Activated CD4-positive, alpha-beta memory T cell treated with anti-CD3 and anti-CD28 coated beads, Interleukin-2, amount 10 ng/mL, durations not matched to agents 7 days and 5 days (primary cell): ENCODE measurements around the gene NDUFS1. TPM values are rescaled to one million over a fixed set of nuclear protein-coding genes. Genes with fewer than 3 reads are reported as not detected.
"Not testable (repeated sequence)": the region's sequence is repeated elsewhere in the genome, so short reads cannot be mapped to it uniquely, and the experiment has no call there.

Experiments
- CTCF ChIA-PET: fragments of 350-600 bp; sonication (Branson Sonifier 250); formaldehyde crosslinking; loops from one replicate; lab custom pipeline; 2021; ENCODE audit warnings: antibody characterized with exemption, inconsistent platforms; lab: Charles Lee
- POLR2A ChIA-PET: fragments of 350-600 bp; sonication (Branson Sonifier 250); formaldehyde crosslinking; loops from one replicate; lab custom pipeline; 2021; ENCODE audit warnings: antibody characterized with exemption; lab: Charles Lee
- DNase-seq: peaks from one replicate; pipeline ENCODE4 v3.0.0-alpha.2; 2020
- H3K27ac Mint-ChIP-seq: one replicate; pipeline ENCODE4 v1.8.0; 2021; ENCODE audit warnings: mild to moderate bottlenecking, mixed read lengths
- H3K27me3 Mint-ChIP-seq: one replicate; pipeline ENCODE4 v1.8.0; 2021; ENCODE audit warnings: mixed read lengths
- H3K36me3 Mint-ChIP-seq: one replicate; pipeline ENCODE4 v1.8.0; 2021; ENCODE audit warnings: low read depth, mixed read lengths
- H3K4me1 Mint-ChIP-seq: one replicate; pipeline ENCODE4 v1.8.0; 2021; ENCODE audit warnings: mixed read lengths
- H3K4me3 Mint-ChIP-seq: one replicate; pipeline ENCODE4 v1.8.0; 2021; ENCODE audit warnings: mild to moderate bottlenecking, mixed read lengths
- H3K9me3 Mint-ChIP-seq: one replicate; pipeline ENCODE4 v1.8.0; 2021; ENCODE audit warnings: mixed read lengths
- total RNA-seq, 2 experiments: library from RNA; stranded (reverse); gene quantifications; one replicate each; pipeline ENCODE4 v1.2.3, GENCODE V29; 2021

The NDUFS1 gene
- total RNA-seq, 2 experiments from 2014 or later, result 62.2 to 65.4 TPM

GRCh38 chr2:206086716-206087350 lies 72.4 kb downstream of the NDUFS1 start:
- H3K27ac Mint-ChIP-seq, result peak overlapping the region; percentile 100

GRCh38 chr2:206085742-206086445 lies 73.3 kb downstream of the NDUFS1 start, which contains the start of gene INO80D:
Gene INO80D, minus strand, starts transcription at chr2:206086174. Its CDS starts 23,158 bp downstream, at chr2:206063016.
- no peaks in the 10 kb centered on the region for H3K27me3 Mint-ChIP-seq
- CTCF ChIA-PET, result interaction anchor here (0.6 to 1.8 kb wide), 4 partner anchors 68 to 90 kb away, joined by 3 to 8 read pairs (median 4); partner anchors contain the start of genes EEF1B2 and NDUFS1
- H3K36me3 Mint-ChIP-seq, result peaks cover 18% of the 10 kb centered on the region
- peak within 1 kb of the TSS; percentile 100 for H3K27ac Mint-ChIP-seq
- DNase-seq, result peak; percentile 84
- POLR2A ChIA-PET, result interaction anchor here (0.6 to 3.2 kb wide), 13 partner anchors 11 to 1444 kb away, joined by 3 to 29 read pairs (median 4); partner anchors contain the start of genes CREB1, EEF1B2 and NDUFS1
- H3K9me3 Mint-ChIP-seq, result no peaks in the 10 kb centered on the region
- peaks cover 32% of the 10 kb centered on the region for H3K4me1 Mint-ChIP-seq
- H3K4me3 Mint-ChIP-seq, result peak within 1 kb of the TSS; percentile 99

More at GRCh38 chr2:206086716-206087350, 72.4 kb downstream of the NDUFS1 start:
- Mint-ChIP-seq H3K4me1 (peaks cover 28% of the 10 kb centered on the region), H3K9me3 (no peaks in the 10 kb centered on the region), H3K36me3 (peaks cover 18% of the 10 kb centered on the region), H3K27me3 (no peaks in the 10 kb centered on the region), H3K4me3 (peak overlapping the region; percentile 99)
- ChIA-PET POLR2A (interaction anchor here (0.6 to 3.2 kb wide), 8 partner anchors 18 to 103 kb away, joined by 3 to 29 read pairs (median 4); partner anchors contain the start of genes EEF1B2 and NDUFS1), CTCF (interaction anchor here (0.8 to 1.8 kb wide), 3 partner anchors 10 to 91 kb away, joined by 3 to 8 read pairs (median 6); no protein-coding TSS in a partner anchor)
- DNase-seq, result no peak

GRCh38 chr2:206084870-206085741 lies 74.1 kb downstream of the NDUFS1 start:
- H3K27me3 Mint-ChIP-seq, result no peaks in the 10 kb centered on the region
- H3K9me3 Mint-ChIP-seq, result no peaks in the 10 kb centered on the region
- peak overlapping the region; percentile 98 for H3K27ac Mint-ChIP-seq
- ChIA-PET POLR2A (interaction anchor here (0.7 to 3.2 kb wide), 19 partner anchors 11 to 1445 kb away, joined by 3 to 29 read pairs (median 4); partner anchors contain the start of genes CREB1, EEF1B2 and NDUFS1), CTCF (interaction anchor here (0.6 to 2.2 kb wide), 5 partner anchors 69 to 90 kb away, joined by 3 to 9 read pairs (median 6); partner anchors contain the start of genes EEF1B2 and NDUFS1)
- H3K4me1 Mint-ChIP-seq, result peaks cover 32% of the 10 kb centered on the region
- peaks cover 16% of the 10 kb centered on the region for H3K36me3 Mint-ChIP-seq
- peak; percentile 55 for DNase-seq
- peak overlapping the region; percentile 99 for H3K4me3 Mint-ChIP-seq

GRCh38 chr2:206084439-206084869 lies 74.8 kb downstream of the NDUFS1 start:
- ChIA-PET CTCF (interaction anchor here (2.2 kb wide), 1 partner anchor 76 kb away, joined by 9 read pairs; the partner anchor contains the start of gene EEF1B2), POLR2A (interaction anchor here (0.7 to 2.0 kb wide), 9 partner anchors 11 to 191 kb away, joined by 3 to 10 read pairs (median 3); partner anchors contain the start of genes EEF1B2 and NDUFS1)

GRCh38 chr2:206083602-206084438 lies 75.4 kb downstream of the NDUFS1 start:
- ChIA-PET CTCF (interaction anchor here (1.0 to 2.2 kb wide), 2 partner anchors 10 to 76 kb away, joined by 5 to 9 read pairs; partner anchors contain the start of gene EEF1B2), POLR2A (interaction anchor here (0.7 to 2.0 kb wide), 9 partner anchors 10 to 192 kb away, joined by 3 to 10 read pairs (median 3); partner anchors contain the start of genes EEF1B2 and NDUFS1)
- Mint-ChIP-seq H3K36me3 (peaks cover 15% of the 10 kb centered on the region), H3K27me3 (no peaks in the 10 kb centered on the region), H3K9me3 (no peaks in the 10 kb centered on the region), H3K27ac (peak overlapping the region; percentile 98), H3K4me3 (peak overlapping the region; percentile 98), H3K4me1 (peaks cover 32% of the 10 kb centered on the region)
- DNase-seq, result peak; percentile 39

More at GRCh38 chr2:206084439-206084869, 74.8 kb downstream of the NDUFS1 start:
- peaks cover 15% of the 10 kb centered on the region for H3K36me3 Mint-ChIP-seq
- peak; percentile 33 for DNase-seq
- peak overlapping the region; percentile 98 for H3K4me3 Mint-ChIP-seq
- peaks cover 33% of the 10 kb centered on the region for H3K4me1 Mint-ChIP-seq
- peak overlapping the region; percentile 98 for H3K27ac Mint-ChIP-seq
- no peaks in the 10 kb centered on the region for H3K9me3 Mint-ChIP-seq
- H3K27me3 Mint-ChIP-seq, result no peaks in the 10 kb centered on the region

GRCh38 chr2:206082298-206082843 lies 76.9 kb downstream of the NDUFS1 start:
- CTCF ChIA-PET, result no interaction called here
- peaks cover 27% of the 10 kb centered on the region for H3K4me1 Mint-ChIP-seq
- POLR2A ChIA-PET, result no interaction called here

GRCh38 chr2:206080927-206081326 lies 78.3 kb downstream of the NDUFS1 start:
- H3K27ac Mint-ChIP-seq, result no peak overlapping the region
- no peaks in the 10 kb centered on the region for H3K27me3 Mint-ChIP-seq
- peaks cover 22% of the 10 kb centered on the region for H3K4me1 Mint-ChIP-seq

More at GRCh38 chr2:206082298-206082843, 76.9 kb downstream of the NDUFS1 start:
- no peak for DNase-seq
- H3K27ac Mint-ChIP-seq, result no peak overlapping the region
- no peaks in the 10 kb centered on the region for H3K27me3 Mint-ChIP-seq
- H3K9me3 Mint-ChIP-seq, result no peaks in the 10 kb centered on the region
- H3K36me3 Mint-ChIP-seq, result peaks cover 17% of the 10 kb centered on the region
- H3K4me3 Mint-ChIP-seq, result no peak overlapping the region

GRCh38 chr2:206079699-206080465 lies 79.4 kb downstream of the NDUFS1 start:
- Mint-ChIP-seq H3K4me3 (no peak overlapping the region), H3K9me3 (no peaks in the 10 kb centered on the region), H3K36me3 (peaks cover 10% of the 10 kb centered on the region), H3K4me1 (peaks cover 23% of the 10 kb centered on the region), H3K27ac (no peak overlapping the region), H3K27me3 (no peaks in the 10 kb centered on the region)
- ChIA-PET CTCF (no interaction called here), POLR2A (no interaction called here)
- DNase-seq, result no peak

More at GRCh38 chr2:206080927-206081326, 78.3 kb downstream of the NDUFS1 start:
- POLR2A ChIA-PET, result no interaction called here
- CTCF ChIA-PET, result no interaction called here
- Mint-ChIP-seq H3K36me3 (peaks cover 10% of the 10 kb centered on the region), H3K4me3 (no peak overlapping the region), H3K9me3 (no peaks in the 10 kb centered on the region)
- DNase-seq, result no peak

GRCh38 chr2:206077879-206078278 lies 81.4 kb downstream of the NDUFS1 start:
- H3K9me3 Mint-ChIP-seq, H3K27ac Mint-ChIP-seq, DNase-seq, POLR2A ChIA-PET, H3K4me3 Mint-ChIP-seq, H3K27me3 Mint-ChIP-seq: not testable (repeated sequence)
- Mint-ChIP-seq H3K36me3 (peaks cover 12% of the 10 kb centered on the region), H3K4me1 (peaks cover 14% of the 10 kb centered on the region)
- CTCF ChIA-PET, result interaction anchor here (0.7 kb wide), 1 partner anchor 90 kb away, joined by 3 read pairs; no protein-coding TSS in a partner anchor

- POLR2A ChIA-PET, result no interaction called here
- CTCF ChIA-PET, result no interaction called here
- peaks cover 12% of the 10 kb centered on the region for H3K4me1 Mint-ChIP-seq
- no peaks in the 10 kb centered on the region for H3K27me3 Mint-ChIP-seq
- no peak overlapping the region for H3K4me3 Mint-ChIP-seq
- peaks cover 21% of the 10 kb centered on the region for H3K36me3 Mint-ChIP-seq
- DNase-seq, result no peak
- H3K9me3 Mint-ChIP-seq, result no peaks in the 10 kb centered on the region
- H3K27ac Mint-ChIP-seq, result no peak overlapping the region
Observed at GRCh38 chr2:206075113-206075512, 84.1 kb downstream of the NDUFS1 start.
